ENCODE data around the gene EMC8. TPM values are rescaled to one million over a fixed set of nuclear protein-coding genes. Genes with fewer than 3 reads are reported as not detected.
A peak's percentile ranks its signal among the peaks of the same experiment; 100 is the strongest.

The EMC8 gene
- total RNA-seq, 1 donor from 2014 or later = 26.3 TPM

DNA sequence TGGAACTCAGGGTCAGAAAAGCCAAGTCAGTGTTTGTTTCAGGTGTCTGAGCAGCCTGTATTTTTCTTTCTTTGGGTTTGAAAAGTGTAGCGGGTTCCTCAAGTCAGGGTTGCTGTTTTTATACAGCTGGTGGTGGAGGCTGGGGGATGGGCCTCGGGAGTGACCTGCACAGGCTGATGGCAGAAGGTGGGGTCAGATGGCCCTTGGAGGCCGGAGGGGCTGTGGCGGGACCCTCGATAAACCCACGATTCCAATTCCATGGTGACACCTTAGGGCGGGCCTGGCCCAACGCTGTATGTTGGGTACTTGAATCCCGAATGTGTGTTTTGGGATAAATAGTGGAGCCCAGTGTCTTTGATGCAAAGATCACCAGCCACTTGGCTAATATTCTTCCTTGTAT lies 28.8 kb upstream of the EMC8 start:
- H3K27me3 ChIP-seq (ENCODE audit: control insufficient read depth, insufficient read depth, low read length) = no peaks in the 10 kb centered on the region
- no peak for DNase-seq (ENCODE audit: low read depth)
- no peak for FAIRE-seq
- no peak overlapping the region for H3K4me3 ChIP-seq (ENCODE audit: low read depth, low read length)
- no peaks in the 10 kb centered on the region for H3K36me3 ChIP-seq (ENCODE audit: control insufficient read depth, insufficient read depth, low read length)
- TF ChIP-seq, protein P1, sequence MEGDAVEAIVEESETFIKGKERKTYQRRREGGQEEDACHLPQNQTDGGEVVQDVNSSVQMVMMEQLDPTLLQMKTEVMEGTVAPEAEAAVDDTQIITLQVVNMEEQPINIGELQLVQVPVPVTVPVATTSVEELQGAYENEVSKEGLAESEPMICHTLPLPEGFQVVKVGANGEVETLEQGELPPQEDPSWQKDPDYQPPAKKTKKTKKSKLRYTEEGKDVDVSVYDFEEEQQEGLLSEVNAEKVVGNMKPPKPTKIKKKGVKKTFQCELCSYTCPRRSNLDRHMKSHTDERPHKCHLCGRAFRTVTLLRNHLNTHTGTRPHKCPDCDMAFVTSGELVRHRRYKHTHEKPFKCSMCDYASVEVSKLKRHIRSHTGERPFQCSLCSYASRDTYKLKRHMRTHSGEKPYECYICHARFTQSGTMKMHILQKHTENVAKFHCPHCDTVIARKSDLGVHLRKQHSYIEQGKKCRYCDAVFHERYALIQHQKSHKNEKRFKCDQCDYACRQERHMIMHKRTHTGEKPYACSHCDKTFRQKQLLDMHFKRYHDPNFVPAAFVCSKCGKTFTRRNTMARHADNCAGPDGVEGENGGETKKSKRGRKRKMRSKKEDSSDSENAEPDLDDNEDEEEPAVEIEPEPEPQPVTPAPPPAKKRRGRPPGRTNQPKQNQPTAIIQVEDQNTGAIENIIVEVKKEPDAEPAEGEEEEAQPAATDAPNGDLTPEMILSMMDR (IDR thresholded peaks at IDR 0.05; ENCODE audit: insufficient read depth, low read length, severe bottlenecking) = no peak

DNA sequence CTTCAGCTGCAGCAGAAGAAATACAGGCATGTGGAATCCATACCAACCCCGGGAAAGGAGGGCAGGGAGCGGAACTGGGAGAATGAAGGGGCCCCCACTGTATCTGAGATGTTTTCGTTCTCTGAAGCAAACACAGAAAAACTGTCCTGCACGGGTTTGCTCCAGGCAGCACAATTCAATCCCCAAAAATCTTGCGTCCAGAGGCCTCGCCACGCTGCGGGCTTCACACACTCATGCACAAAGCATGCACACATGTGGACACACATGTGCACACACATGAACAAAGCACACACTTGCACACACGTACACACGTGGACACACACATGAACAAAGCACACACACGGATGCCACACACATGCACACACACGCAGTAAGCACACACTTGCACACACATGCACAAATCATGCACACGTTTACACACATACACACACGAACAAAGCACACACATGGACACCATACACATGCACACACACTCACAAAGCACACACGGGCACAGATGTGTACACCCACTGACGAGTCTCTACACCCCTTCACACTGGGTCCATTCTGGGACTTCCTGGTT lies 27.4 kb upstream of the EMC8 start:
- peak; percentile 94 for FAIRE-seq
- TF ChIP-seq, protein P1 (IDR thresholded peaks at IDR 0.05; ENCODE audit: insufficient read depth, low read length, severe bottlenecking) = no peak

DNA sequence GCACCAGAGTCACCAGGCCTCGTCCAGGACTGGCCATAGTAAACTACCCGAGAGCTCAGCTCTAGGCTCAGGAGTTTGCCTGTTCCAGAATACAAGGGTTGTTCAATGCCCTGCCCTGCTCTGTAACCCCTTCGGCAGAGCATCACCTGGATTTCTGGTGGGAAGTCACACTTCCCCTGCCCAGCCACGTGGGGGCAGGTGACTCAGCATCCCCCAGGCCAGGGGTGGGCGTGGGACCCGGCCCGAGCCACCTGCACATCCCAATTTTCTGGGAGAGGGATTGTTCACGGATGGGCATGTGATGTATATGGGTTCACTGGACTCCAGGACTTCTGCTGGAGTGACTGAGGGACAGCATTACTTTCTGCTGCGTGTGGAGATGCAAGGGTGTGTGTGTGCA lies 26.0 kb upstream of the EMC8 start:
- no peaks in the 10 kb centered on the region for H3K36me3 ChIP-seq (ENCODE audit: control insufficient read depth, insufficient read depth, low read length)
- peaks cover 1% of the 10 kb centered on the region for H3K27me3 ChIP-seq (ENCODE audit: control insufficient read depth, insufficient read depth, low read length)
- no peak overlapping the region for H3K4me3 ChIP-seq (ENCODE audit: low read depth, low read length)
- TF ChIP-seq, protein P1 (IDR thresholded peaks at IDR 0.05; ENCODE audit: insufficient read depth, low read length, severe bottlenecking) = no peak
- DNase-seq (ENCODE audit: low read depth) (no peak), FAIRE-seq (no peak)

More for the DNA sequence above, 27.4 kb upstream of the EMC8 start:
- no peaks in the 10 kb centered on the region for H3K27me3 ChIP-seq (ENCODE audit: control insufficient read depth, insufficient read depth, low read length)
- no peak overlapping the region for H3K4me3 ChIP-seq (ENCODE audit: low read depth, low read length)
- H3K36me3 ChIP-seq (ENCODE audit: control insufficient read depth, insufficient read depth, low read length) = no peaks in the 10 kb centered on the region
- DNase-seq (ENCODE audit: low read depth) = no peak

DNA sequence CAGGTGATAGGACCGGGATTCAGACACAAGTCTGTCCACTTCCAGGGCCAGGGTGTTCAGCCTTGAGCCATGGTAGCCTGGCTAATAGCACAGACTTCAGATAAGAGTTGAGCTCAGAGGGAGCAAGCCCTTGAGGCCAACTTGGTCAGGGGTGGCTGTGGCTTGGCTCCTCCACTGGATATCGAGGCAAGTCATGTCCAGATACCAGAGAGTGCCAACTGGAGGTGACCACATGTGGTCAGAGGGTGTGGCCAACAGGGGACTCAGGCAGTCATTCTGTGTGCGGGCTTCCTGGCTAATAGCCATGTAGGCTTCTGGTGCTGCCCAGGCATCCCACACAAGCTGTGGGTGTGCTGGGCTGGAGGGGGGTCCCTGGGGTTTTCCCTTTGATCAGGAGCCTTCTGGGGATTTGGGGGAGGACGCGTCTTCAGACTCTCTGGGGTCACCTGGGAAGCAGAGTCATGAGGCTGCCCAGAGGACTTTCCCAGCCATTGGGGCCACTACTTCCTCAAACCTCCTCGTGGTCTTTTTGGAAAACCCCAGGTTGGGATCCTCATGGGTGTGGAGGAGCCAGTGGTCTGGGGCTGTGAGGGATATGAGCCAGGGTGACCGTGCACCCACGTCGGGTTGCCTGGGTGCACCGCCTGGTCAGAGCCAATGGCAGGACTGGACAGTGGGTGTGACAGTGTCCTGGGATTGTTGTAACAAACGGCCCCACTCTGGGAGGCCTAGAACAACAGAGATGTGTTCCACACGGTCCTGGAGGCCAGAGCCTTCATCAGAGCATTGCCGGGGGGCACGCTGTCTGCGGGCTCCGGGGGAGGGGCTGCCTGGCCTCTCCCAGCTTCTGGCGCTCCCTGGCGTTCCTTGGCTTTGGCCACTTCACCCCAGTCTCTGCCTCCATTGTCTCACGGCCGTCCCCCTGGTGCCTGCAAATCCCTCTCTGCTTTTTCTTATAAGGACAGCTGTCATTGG lies 25.1 kb upstream of the EMC8 start:
- H3K27me3 ChIP-seq (ENCODE audit: control insufficient read depth, insufficient read depth, low read length) = peaks cover 7% of the 10 kb centered on the region
- DNase-seq (ENCODE audit: low read depth) (no peak), FAIRE-seq (no peak)
- H3K4me3 ChIP-seq (ENCODE audit: low read depth, low read length) = no peak overlapping the region
- TF ChIP-seq, protein P1 (IDR thresholded peaks at IDR 0.05; ENCODE audit: insufficient read depth, low read length, severe bottlenecking) = no peak
- H3K36me3 ChIP-seq (ENCODE audit: control insufficient read depth, insufficient read depth, low read length) = no peaks in the 10 kb centered on the region

DNA sequence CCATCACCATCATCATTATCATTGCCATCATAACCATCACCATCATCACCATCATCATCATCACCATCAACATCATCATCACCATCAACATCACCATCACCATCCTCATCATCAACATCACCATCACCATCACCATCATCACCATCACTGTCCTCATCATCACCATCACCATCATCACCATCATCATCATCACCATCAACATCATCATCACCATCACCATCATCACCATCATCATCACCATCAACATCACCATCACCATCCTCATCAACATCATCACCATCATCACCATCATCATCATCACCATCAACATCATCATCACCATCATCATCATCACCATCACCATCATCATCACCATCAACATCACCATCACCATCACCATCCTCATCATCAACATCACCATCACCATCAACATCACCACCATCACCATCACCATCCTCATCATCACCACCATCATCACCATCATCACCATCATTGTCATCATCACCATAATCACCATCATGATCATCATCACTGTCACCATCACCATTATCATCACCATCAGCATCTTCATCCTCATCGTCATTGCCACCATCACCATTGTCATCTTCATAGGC lies 24.1 kb upstream of the EMC8 start:
- TF ChIP-seq, protein P1 (IDR thresholded peaks at IDR 0.05; ENCODE audit: insufficient read depth, low read length, severe bottlenecking) = no peak
- FAIRE-seq (peak; percentile 55), DNase-seq (ENCODE audit: low read depth) (no peak)
- peaks cover 7% of the 10 kb centered on the region for H3K27me3 ChIP-seq (ENCODE audit: control insufficient read depth, insufficient read depth, low read length)
- H3K36me3 ChIP-seq (ENCODE audit: control insufficient read depth, insufficient read depth, low read length) = no peaks in the 10 kb centered on the region
- no peak overlapping the region for H3K4me3 ChIP-seq (ENCODE audit: low read depth, low read length)
